PC-3 (cell line): ENCODE results near the gene TIMP4. TPM values are rescaled to one million over a fixed set of nuclear protein-coding genes. Genes with fewer than 3 reads are reported as not detected.

Source experiments
- ATAC-seq: fragments of 200-7000 bp; cut with Tn5 transposase; 2 replicates; pipeline ENCODE4 v1.9.1; 2020; ENCODE audit warnings: mild to moderate bottlenecking, moderate library complexity
- BruUV-seq: library from RNA; stranded (reverse); fragments of 400-500 nt; replicated peaks from 2 replicates; lab custom pipeline; 2021; lab: Mats Ljungman, UMichigan
- CTCF ChIA-PET: fragments of 300-600 bp; sonication (Branson Sonifier 250); formaldehyde crosslinking; loops from one replicate; lab custom pipeline; 2022; ENCODE audit warnings: antibody characterized with exemption; lab: Charles Lee
- POLR2A ChIA-PET: fragments of 300-600 bp; sonication (Branson Sonifier 250); formaldehyde crosslinking; loops from one replicate; lab custom pipeline; 2022; ENCODE audit warnings: antibody characterized with exemption; ENCODE audit not compliant: unreplicated experiment; lab: Charles Lee
- DNase-seq: peaks from one replicate; pipeline ENCODE4 v3.0.0-alpha.2; 2015
- H2AFZ ChIP-seq: fragments of 300-600 bp; sonication (generic); 2 replicates; pipeline ENCODE4 v1.6.0; 2016; ENCODE audit warnings: antibody characterized with exemption, low read length
- H3F3A ChIP-seq: fragments of 300-600 bp; sonication (generic); one replicate; pipeline ENCODE4 v1.6.0; 2017; ENCODE audit warnings: antibody characterized with exemption, low read length, control low read depth, mild to moderate bottlenecking; ENCODE audit not compliant: unreplicated experiment
- H3K27ac ChIP-seq: fragments of 300-600 bp; sonication (generic); 2 replicates; pipeline ENCODE4 v1.5.1; 2016; ENCODE audit warnings: mild to moderate bottlenecking, low read length
- H3K27me3 ChIP-seq: fragments of 300-600 bp; sonication (generic); 2 replicates; pipeline ENCODE4 v1.6.1; 2016; ENCODE audit warnings: low read length, mixed read lengths
- H3K36me3 ChIP-seq: fragments of 300-600 bp; sonication (generic); 2 replicates; pipeline ENCODE4 v1.6.1; 2016; ENCODE audit warnings: low read depth, mixed run types, low read length, mixed read lengths
- H3K4me1 ChIP-seq: fragments of 300-600 bp; sonication (generic); 2 replicates; pipeline ENCODE4 v1.5.1; 2016; ENCODE audit warnings: low read length; ENCODE audit not compliant: insufficient read depth
- H3K4me2 ChIP-seq: fragments of 300-600 bp; sonication (generic); 2 replicates; pipeline ENCODE4 v1.6.0; 2016; ENCODE audit warnings: low read length
- H3K4me3 ChIP-seq: fragments of 300-600 bp; sonication (generic); 2 replicates; pipeline ENCODE4 v1.5.1; 2016; ENCODE audit warnings: mild to moderate bottlenecking, low read length, mixed read lengths
- H3K79me2 ChIP-seq: fragments of 300-600 bp; sonication (generic); 2 replicates; pipeline ENCODE4 v1.6.1; 2017; ENCODE audit warnings: low read length, mixed read lengths
- H3K9ac ChIP-seq: fragments of 300-600 bp; sonication (generic); 2 replicates; pipeline ENCODE4 v1.6.0; 2016; ENCODE audit warnings: mild to moderate bottlenecking, low read length
- H3K9me2 ChIP-seq: fragments of 300-600 bp; sonication (generic); replicated peaks from 2 replicates; pipeline ENCODE4 v1.6.1; 2016; ENCODE audit warnings: mixed run types, low read length, mixed read lengths
- H3K9me3 ChIP-seq: fragments of 300-600 bp; sonication (generic); 2 replicates; pipeline ENCODE4 v1.6.1; 2016; ENCODE audit warnings: low read length, mixed read lengths
- H4K20me1 ChIP-seq: fragments of 300-600 bp; sonication (generic); 2 replicates; pipeline ENCODE4 v1.6.1; 2016; ENCODE audit warnings: low read length, mixed read lengths
- EZH2 ChIP-seq: fragments of 300-600 bp; sonication (generic); IDR thresholded peaks from one replicate; pipeline ENCODE4 v1.6.1; 2017; ENCODE audit warnings: antibody characterized with exemption, mild to moderate bottlenecking, low read length; ENCODE audit not compliant: unreplicated experiment
- EZH2phosphoT487 ChIP-seq: fragments of 300-600 bp; sonication (generic); IDR thresholded peaks from 2 replicates; pipeline ENCODE4 v1.6.1; 2018; ENCODE audit warnings: mild to moderate bottlenecking, antibody characterized with exemption, low read length, borderline replicate concordance
- intact Hi-C: fragments of 100-400 bp; cut with micrococcal nuclease; formaldehyde crosslinking; loops from 2 replicates; pipeline ENCODE4 v1.9.0; 2023
- total RNA-seq: library from RNA; depleted of rRNA; stranded (reverse); fragments of >200 nt; gene quantifications from 2 replicates; pipeline ENCODE4 v1.2.3, GENCODE V29; 2014
- TF ChIP-seq, protein P1 (sequence below): fragments of 300-600 bp; sonication (generic); conservative IDR thresholded peaks from 2 replicates; pipeline ENCODE4 v1.5.1; 2017; ENCODE audit warnings: antibody characterized with exemption, low read depth, mild to moderate bottlenecking, low read length

TIMP4 gene
- total RNA-seq, 1 experiment from 2014 or later: 7.3 TPM

DNA sequence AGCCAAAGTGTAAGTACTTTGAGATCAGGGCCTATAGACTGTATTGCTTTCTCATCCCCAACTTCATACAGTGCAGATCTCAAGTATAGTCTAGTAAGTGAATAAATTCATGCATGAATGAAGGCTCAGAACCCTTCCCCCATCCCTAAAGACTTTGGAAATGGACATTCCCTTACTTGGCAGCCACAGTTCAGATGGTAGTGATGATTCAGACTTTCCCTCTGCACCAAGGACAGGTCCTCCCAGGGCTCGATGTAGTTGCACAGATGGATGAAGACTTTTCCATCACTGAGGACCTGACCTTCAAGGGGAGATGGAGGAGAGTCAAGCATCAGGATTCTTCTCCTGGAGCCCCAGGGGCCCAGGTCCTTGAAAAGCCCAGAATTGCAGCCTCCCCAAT is 4.6 kb downstream of the TIMP4 start:
- Histone ChIP-seq H3K4me1 (peaks cover 29% of the 10 kb centered on the region), H3K27ac (no peak overlapping the region), H3K9me2 (no peaks in the 10 kb centered on the region), H3K27me3 (no peaks in the 10 kb centered on the region), H2AFZ (no peak overlapping the region), H3F3A (no peaks in the 10 kb centered on the region), H3K79me2 (no peaks in the 10 kb centered on the region), H3K9ac (no peak overlapping the region), H4K20me1 (no peaks in the 10 kb centered on the region), H3K9me3 (no peaks in the 10 kb centered on the region), H3K4me3 (no peak overlapping the region), H3K36me3 (no peaks in the 10 kb centered on the region), H3K4me2 (no peak overlapping the region)
- ChIA-PET CTCF (no interaction called here), POLR2A (no interaction called here)
- BruUV-seq: no TSS peak
- intact Hi-C loops: no loop called here
- DNase-seq: no peak
- no peak for ATAC-seq
- TF ChIP-seq EZH2phosphoT487 (no peak), EZH2 (no peak)
- TF ChIP-seq, protein P1, sequence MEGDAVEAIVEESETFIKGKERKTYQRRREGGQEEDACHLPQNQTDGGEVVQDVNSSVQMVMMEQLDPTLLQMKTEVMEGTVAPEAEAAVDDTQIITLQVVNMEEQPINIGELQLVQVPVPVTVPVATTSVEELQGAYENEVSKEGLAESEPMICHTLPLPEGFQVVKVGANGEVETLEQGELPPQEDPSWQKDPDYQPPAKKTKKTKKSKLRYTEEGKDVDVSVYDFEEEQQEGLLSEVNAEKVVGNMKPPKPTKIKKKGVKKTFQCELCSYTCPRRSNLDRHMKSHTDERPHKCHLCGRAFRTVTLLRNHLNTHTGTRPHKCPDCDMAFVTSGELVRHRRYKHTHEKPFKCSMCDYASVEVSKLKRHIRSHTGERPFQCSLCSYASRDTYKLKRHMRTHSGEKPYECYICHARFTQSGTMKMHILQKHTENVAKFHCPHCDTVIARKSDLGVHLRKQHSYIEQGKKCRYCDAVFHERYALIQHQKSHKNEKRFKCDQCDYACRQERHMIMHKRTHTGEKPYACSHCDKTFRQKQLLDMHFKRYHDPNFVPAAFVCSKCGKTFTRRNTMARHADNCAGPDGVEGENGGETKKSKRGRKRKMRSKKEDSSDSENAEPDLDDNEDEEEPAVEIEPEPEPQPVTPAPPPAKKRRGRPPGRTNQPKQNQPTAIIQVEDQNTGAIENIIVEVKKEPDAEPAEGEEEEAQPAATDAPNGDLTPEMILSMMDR: no peak

DNA sequence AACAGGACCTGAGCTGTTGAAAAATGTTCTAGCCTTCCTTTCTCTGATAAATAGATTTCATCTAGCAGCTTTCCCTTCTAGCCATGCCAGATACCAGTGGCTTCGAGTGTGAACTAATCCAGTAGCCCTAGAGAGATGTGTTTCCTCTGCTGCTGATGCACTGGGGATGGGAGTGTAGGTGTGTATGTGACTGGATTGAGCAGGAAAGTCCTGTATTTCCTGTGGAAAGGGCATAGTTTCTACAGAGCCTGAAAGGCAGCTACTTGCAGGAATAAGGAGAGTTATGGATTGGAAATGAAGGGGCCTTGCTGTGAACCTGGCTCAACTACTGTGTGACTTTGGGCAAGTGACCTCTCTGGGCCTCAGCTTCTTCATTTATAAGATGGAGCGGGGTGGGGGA is 8.6 kb downstream of the TIMP4 start:
- DNase-seq (no peak), ATAC-seq (no peak)
- intact Hi-C loops: no loop called here
- no peaks in the 10 kb centered on the region for H3K79me2 ChIP-seq
- no peaks in the 10 kb centered on the region for H3K9me3 ChIP-seq
- no peak overlapping the region for H3K27ac ChIP-seq
- H4K20me1 ChIP-seq: no peaks in the 10 kb centered on the region
- H3K4me1 ChIP-seq: peaks cover 2% of the 10 kb centered on the region
- no peak overlapping the region for H3K4me3 ChIP-seq
- H3K36me3 ChIP-seq: no peaks in the 10 kb centered on the region
- TF ChIP-seq, protein P1: no peak
- TF ChIP-seq EZH2: no peak
- TF ChIP-seq EZH2phosphoT487: no peak
- H3K27me3 ChIP-seq: no peaks in the 10 kb centered on the region
- CTCF ChIA-PET: no interaction called here
- no TSS peak for BruUV-seq
- no peak overlapping the region for H2AFZ ChIP-seq
- H3K9me2 ChIP-seq: no peaks in the 10 kb centered on the region
- H3K9ac ChIP-seq: no peak overlapping the region
- H3F3A ChIP-seq: no peaks in the 10 kb centered on the region
- POLR2A ChIA-PET: no interaction called here
- no peak overlapping the region for H3K4me2 ChIP-seq

DNA sequence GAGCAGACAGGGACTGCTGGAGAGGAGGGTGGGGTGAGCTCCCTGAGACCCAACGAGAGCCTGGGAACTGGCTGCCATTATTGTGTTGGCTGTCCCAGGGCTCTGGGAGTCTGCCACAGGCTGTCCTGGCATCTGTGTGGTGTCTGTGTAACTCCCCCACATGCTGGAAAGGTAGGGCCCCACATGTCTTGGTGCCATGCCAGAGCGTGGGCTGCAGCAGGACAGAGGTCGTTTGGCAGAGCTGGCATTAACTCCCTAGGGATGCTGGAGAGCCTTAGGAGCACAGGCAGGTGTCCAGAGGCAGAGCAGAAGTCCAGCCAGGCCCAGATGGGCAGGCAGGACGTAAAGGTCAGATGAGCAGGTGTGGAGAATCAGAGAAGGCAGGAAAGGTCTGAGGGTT is 9.7 kb downstream of the TIMP4 start:
- intact Hi-C loops: no loop called here
- ChIA-PET CTCF (no interaction called here), POLR2A (no interaction called here)
- no peak overlapping the region for H2AFZ ChIP-seq
- H3K4me3 ChIP-seq: no peak overlapping the region
- ATAC-seq (no peak), DNase-seq (no peak)
- no peaks in the 10 kb centered on the region for H3K9me2 ChIP-seq
- no peaks in the 10 kb centered on the region for H3K27me3 ChIP-seq
- H4K20me1 ChIP-seq: no peaks in the 10 kb centered on the region
- peaks cover 2% of the 10 kb centered on the region for H3K4me1 ChIP-seq
- no peak overlapping the region for H3K4me2 ChIP-seq
- H3F3A ChIP-seq: no peaks in the 10 kb centered on the region
- BruUV-seq: no TSS peak
- no peak overlapping the region for H3K9ac ChIP-seq
- H3K36me3 ChIP-seq: no peaks in the 10 kb centered on the region
- H3K9me3 ChIP-seq: no peaks in the 10 kb centered on the region
- H3K79me2 ChIP-seq: no peaks in the 10 kb centered on the region
- no peak overlapping the region for H3K27ac ChIP-seq
- TF ChIP-seq, protein P1: no peak
- TF ChIP-seq EZH2phosphoT487 (no peak), EZH2 (no peak)
